NCI-H82 treated with DMSO at 0.1 percent for 48 hours (cell line): ENCODE data around the gene M1AP.
A peak's percentile ranks its signal among the peaks of the same experiment; 100 is the strongest.

Source experiments
- DNase-seq: peaks from one replicate; lab custom pipeline; 2025; ENCODE audit not compliant: unreplicated experiment; lab: John Stamatoyannopoulos, UW

The M1AP gene

GRCh38 chr2:74599676-74600075, 48.5 kb downstream of the M1AP start:
- no peak for DNase-seq

- peak; percentile 85 for DNase-seq
Measured at GRCh38 chr2:74597410-74597809, 50.7 kb downstream of the M1AP start.

- DNase-seq, result no peak
Measured at GRCh38 chr2:74596584-74596983, 51.5 kb downstream of the M1AP start.

GRCh38 chr2:74593826-74594772, 54.0 kb downstream of the M1AP start:
- DNase-seq, result no peak

GRCh38 chr2:74588664-74589063, 59.5 kb downstream of the M1AP start:
- DNase-seq, result no peak

GRCh38 chr2:74587664-74588277, 60.4 kb downstream of the M1AP start:
- DNase-seq, result peak; percentile 61

GRCh38 chr2:74585406-74586185, 62.5 kb downstream of the M1AP start:
- DNase-seq, result no peak

- no peak for DNase-seq
Measured at GRCh38 chr2:74584088-74584645, 64.0 kb downstream of the M1AP start.

- DNase-seq, result no peak
Measured at GRCh38 chr2:74583504-74583903, 64.6 kb downstream of the M1AP start.

GRCh38 chr2:74582184-74582583, 65.9 kb downstream of the M1AP start:
- DNase-seq, result no peak

GRCh38 chr2:74581463-74581862, 66.7 kb downstream of the M1AP start:
- DNase-seq, result no peak

- no peak for DNase-seq
Measured at GRCh38 chr2:74578408-74578807, 69.7 kb downstream of the M1AP start.

GRCh38 chr2:74577448-74577847, 70.7 kb downstream of the M1AP start:
- DNase-seq, result no peak

GRCh38 chr2:74576863-74577229, 71.3 kb downstream of the M1AP start:
- no peak for DNase-seq

GRCh38 chr2:74576211-74576862, 71.8 kb downstream of the M1AP start:
- peak; percentile 51 for DNase-seq

- DNase-seq, result peak; percentile 45
Measured at GRCh38 chr2:74575320-74575719, 72.8 kb downstream of the M1AP start.

- no peak for DNase-seq
Measured at GRCh38 chr2:74573747-74574562, 74.2 kb downstream of the M1AP start.

- DNase-seq, result no peak
Measured at GRCh38 chr2:74572178-74572925, 75.8 kb downstream of the M1AP start.

GRCh38 chr2:74571058-74571457, 77.1 kb downstream of the M1AP start:
- DNase-seq, result no peak
